ENCODE data around the gene CD27. TPM values are rescaled to one million over a fixed set of nuclear protein-coding genes. Genes with fewer than 3 reads are reported as not detected.
A peak's percentile ranks its signal among the peaks of the same experiment; 100 is the strongest.
"Not testable (repeated sequence)": the region's sequence is repeated elsewhere in the genome, so short reads cannot be mapped to it uniquely, and the experiment has no call there.

The CD27 gene
- total and polyA plus RNA-seq, 8 donors, result 1.2 to 3.2 (median 2.2) TPM

DNA sequence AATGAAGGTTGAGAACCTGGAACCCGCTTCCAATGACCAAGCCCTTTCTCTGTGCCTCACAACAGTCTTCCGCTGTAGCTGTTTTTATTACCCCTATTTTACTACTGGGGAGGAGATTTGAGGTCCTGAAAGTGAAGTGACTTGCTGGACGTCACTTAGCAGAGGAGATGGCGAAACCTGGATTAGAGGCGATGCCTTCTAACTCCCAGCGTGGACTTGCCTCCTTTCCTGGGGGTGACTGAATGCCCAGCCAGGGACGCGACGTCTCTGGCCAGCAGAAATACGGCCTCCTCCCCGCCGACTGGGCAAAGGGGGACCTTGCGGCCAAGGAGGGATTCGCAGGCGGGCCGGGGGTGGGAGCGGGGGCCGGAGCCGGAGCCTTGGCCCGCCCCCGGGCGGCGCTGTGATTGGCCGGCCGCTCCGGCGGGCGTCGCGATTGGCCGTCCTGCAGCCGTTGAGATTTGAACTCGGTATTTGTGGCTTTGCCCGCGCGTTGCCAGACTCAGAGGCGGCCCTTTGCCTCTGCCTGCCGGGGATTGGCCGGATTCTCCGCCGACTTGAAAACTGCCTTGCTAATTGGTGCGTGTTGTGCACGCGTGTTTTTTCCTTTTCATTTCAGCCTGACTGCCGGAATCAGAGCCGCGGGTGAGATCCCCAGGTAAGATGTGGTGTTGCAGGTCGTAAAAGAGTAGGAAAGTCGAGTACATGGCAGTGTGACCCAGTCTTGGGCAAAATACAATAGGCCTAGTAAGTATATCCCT is 48.9 kb downstream of the CD27 start, which contains the start of gene NCAPD2:
NCAPD2 (plus strand) TSS at position 606 of the 761 bp plus-strand sequence. CDS start 997 bp downstream, outside the sequence.
- no peaks in the 10 kb centered on the region for H3K27me3 ChIP-seq
- peaks cover 0 to 22% of the 10 kb centered on the region in 2 donors for H3K36me3 ChIP-seq
- peak; percentile 97 for ATAC-seq
- TF ChIP-seq, protein P1, sequence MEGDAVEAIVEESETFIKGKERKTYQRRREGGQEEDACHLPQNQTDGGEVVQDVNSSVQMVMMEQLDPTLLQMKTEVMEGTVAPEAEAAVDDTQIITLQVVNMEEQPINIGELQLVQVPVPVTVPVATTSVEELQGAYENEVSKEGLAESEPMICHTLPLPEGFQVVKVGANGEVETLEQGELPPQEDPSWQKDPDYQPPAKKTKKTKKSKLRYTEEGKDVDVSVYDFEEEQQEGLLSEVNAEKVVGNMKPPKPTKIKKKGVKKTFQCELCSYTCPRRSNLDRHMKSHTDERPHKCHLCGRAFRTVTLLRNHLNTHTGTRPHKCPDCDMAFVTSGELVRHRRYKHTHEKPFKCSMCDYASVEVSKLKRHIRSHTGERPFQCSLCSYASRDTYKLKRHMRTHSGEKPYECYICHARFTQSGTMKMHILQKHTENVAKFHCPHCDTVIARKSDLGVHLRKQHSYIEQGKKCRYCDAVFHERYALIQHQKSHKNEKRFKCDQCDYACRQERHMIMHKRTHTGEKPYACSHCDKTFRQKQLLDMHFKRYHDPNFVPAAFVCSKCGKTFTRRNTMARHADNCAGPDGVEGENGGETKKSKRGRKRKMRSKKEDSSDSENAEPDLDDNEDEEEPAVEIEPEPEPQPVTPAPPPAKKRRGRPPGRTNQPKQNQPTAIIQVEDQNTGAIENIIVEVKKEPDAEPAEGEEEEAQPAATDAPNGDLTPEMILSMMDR (IDR thresholded peaks at IDR 0.05), result peak in 1 of 2 donors; percentile 70
- peak within 1 kb of the TSS; percentile 95 for H3K27ac ChIP-seq
- intact Hi-C loops (cut with DNase I), result no loop called here
- peak; percentile 92 to 96 (median 96) for DNase-seq
- H3K4me1 ChIP-seq, result peaks cover 10 to 29% of the 10 kb centered on the region in 2 donors
- no peaks in the 10 kb centered on the region for H3K9me3 ChIP-seq
- H3K4me3 ChIP-seq, result peak within 1 kb of the TSS; percentile 61 to 68

DNA sequence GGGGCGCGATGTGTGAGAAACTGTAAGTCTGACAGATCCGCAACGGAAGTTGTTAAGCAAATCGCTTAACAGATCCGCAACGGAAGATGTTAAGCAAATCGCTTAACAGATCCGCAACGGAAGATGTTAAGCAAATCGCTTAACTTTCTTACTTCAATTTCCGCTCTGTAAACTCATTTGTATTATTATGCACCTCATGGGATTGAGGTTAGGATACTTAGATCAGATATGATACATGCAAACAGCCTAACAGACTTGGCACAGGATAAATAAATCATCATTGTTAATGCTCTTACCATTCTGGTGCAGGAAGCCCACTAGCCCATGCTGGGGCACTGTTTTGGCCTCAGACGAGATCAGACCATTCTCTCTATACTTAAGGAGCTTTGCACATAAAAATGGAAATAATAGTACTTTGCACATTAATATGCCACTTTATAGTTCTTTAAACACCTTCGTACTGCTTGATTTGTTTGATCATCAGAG is 49.5 kb downstream of the CD27 start:
- peak overlapping the region in 1 of 2 donors; percentile 95 for H3K27ac ChIP-seq
- ATAC-seq, result peak; percentile 3
- intact Hi-C loops (cut with DNase I), result no loop called here

DNA sequence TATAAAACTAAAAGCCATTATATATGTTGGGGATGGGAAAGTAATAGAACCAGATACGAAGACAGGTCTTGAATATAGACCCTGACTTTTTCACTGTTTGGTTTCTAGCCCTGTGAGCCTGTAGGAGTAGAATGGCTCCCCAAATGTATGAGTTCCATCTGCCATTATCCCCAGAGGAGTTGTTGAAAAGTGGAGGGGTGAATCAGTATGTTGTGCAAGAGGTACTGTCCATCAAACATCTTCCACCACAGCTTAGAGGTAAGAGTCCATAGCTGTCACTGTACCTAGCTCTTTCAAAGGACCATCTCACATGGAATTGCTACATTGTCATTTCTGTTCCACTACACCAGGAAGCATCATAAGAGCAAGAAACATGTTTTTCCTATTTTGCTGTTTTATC is 50.2 kb downstream of the CD27 start:
- Histone ChIP-seq H3K27ac (peak overlapping the region in 1 of 2 donors; percentile 95), H3K9me3 (no peaks in the 10 kb centered on the region), H3K4me1 (peaks cover 10 to 29% of the 10 kb centered on the region in 2 donors), H3K4me3 (peak overlapping the region in 1 of 2 donors; percentile 68), H3K36me3 (peaks cover 0 to 35% of the 10 kb centered on the region in 2 donors), H3K27me3 (no peaks in the 10 kb centered on the region)
- DNase-seq, result no peak
- no peak for ATAC-seq
- intact Hi-C loops (cut with DNase I), result no loop called here
- TF ChIP-seq, protein P1 (IDR thresholded peaks at IDR 0.05), result no peak

More for the DNA sequence above, 49.5 kb downstream of the CD27 start:
- Histone ChIP-seq H3K4me1 (peaks cover 10 to 29% of the 10 kb centered on the region in 2 donors), H3K36me3 (peaks cover 0 to 28% of the 10 kb centered on the region in 2 donors), H3K4me3 (peak overlapping the region; percentile 61 to 68), H3K9me3 (no peaks in the 10 kb centered on the region), H3K27me3 (no peaks in the 10 kb centered on the region)
- TF ChIP-seq, protein P1 (IDR thresholded peaks at IDR 0.05), result no peak
- peak in 1 of 4 donors; percentile 3 for DNase-seq

DNA sequence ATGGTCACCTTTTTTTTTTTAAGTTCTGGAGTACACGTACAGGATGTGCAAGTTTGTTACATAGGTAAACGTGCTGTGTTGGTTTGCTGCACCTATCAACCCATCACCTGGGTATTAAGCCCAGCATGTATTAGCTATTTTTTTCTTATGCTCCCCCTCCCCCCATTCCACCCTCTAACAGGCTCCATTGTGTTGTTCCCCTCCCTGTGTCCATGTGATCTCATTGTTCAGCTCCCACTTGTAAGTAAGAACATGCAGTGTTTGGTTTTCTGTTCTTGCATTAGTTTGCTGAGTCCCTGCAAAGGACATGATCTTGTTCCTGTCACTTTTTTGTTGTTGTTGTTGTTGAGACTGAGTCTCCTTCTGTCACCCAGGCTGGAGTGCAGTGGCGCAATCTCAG is 52.5 kb downstream of the CD27 start:
- intact Hi-C loops (cut with DNase I); H3K27ac ChIP-seq; H3K9me3 ChIP-seq; DNase-seq; H3K27me3 ChIP-seq; H3K4me3 ChIP-seq; ATAC-seq: not testable (repeated sequence)
- Histone ChIP-seq H3K36me3 (peaks cover 0 to 25% of the 10 kb centered on the region in 2 donors), H3K4me1 (peaks cover 10 to 24% of the 10 kb centered on the region in 2 donors)

DNA sequence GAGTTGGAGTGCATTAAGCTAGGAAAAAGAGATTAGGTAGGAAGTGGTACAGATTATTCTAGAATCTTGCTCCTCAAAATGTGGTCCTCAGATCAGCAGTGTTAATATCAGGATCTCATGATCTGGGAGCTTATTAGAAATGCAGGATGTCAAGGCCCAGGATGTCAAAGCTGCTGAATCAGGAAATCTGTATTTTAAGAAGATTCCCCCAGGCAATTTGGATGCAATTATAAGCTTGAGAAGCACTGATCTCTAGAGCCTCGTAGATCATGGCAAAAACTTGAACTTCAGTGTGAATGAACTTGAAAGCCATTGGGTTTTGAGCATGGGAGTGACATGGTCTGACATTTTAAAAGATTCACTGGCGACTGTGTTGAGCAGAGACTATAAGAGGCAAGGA is 55.7 kb downstream of the CD27 start:
- no peaks in the 10 kb centered on the region for H3K9me3 ChIP-seq
- H3K27ac ChIP-seq, result no peak overlapping the region
- intact Hi-C loops (cut with DNase I), result no loop called here
- no peak overlapping the region for H3K4me3 ChIP-seq
- no peak for ATAC-seq
- peaks cover 0 to 5% of the 10 kb centered on the region in 2 donors for H3K4me1 ChIP-seq
- TF ChIP-seq, protein P1 (IDR thresholded peaks at IDR 0.05), result no peak
- peaks cover 0 to 37% of the 10 kb centered on the region in 2 donors for H3K36me3 ChIP-seq
- H3K27me3 ChIP-seq, result no peaks in the 10 kb centered on the region
- DNase-seq, result no peak

Other genes with a start within 250 kb of the CD27 start
- gene CD9, start 244.6 kb upstream of the CD27 start, total RNA-seq, result 100 to 1,000 TPM; 416 to 512 TPM
- gene CD9, start 244.6 kb upstream of the CD27 start, polyA plus RNA-seq (ENCODE audit: insufficient read length in 6 of 6), result 100 to 1,000 TPM; 100 to 144 (median 120) TPM
- gene PLEKHG6, start 134.3 kb upstream of the CD27 start, total RNA-seq, result 1 to 10 TPM; 2.0 to 4.2 TPM
- 1 to 10 TPM; 2.7 to 4.1 (median 3.5) TPM for gene PLEKHG6, start 134.3 kb upstream of the CD27 start, polyA plus RNA-seq (ENCODE audit: insufficient read length in 6 of 6)
- 100 to 1,000 TPM; 155 to 211 TPM for gene TNFRSF1A, start 102.9 kb upstream of the CD27 start, total RNA-seq
- 100 to 1,000 TPM; 110 to 139 (median 125) TPM for gene TNFRSF1A, start 102.9 kb upstream of the CD27 start, polyA plus RNA-seq (ENCODE audit: insufficient read length in 6 of 6)
- 100 to 1,000 TPM; 196 to 212 TPM for gene SCNN1A, start 69.4 kb upstream of the CD27 start, total RNA-seq
- 1 to 10 TPM; 2.3 to 4.1 (median 3.2) TPM for gene SCNN1A, start 69.4 kb upstream of the CD27 start, polyA plus RNA-seq (ENCODE audit: insufficient read length in 6 of 6)
- gene LTBR, start 60.8 kb upstream of the CD27 start, total RNA-seq, result 100 to 1,000 TPM; 149 to 153 TPM
- 100 to 1,000 TPM in 1 of 6 donors, 10 to 100 TPM in 5; 66.6 to 105 (median 77.5) TPM for gene LTBR, start 60.8 kb upstream of the CD27 start, polyA plus RNA-seq (ENCODE audit: insufficient read length in 6 of 6)
- gene TAPBPL, start 7.1 kb downstream of the CD27 start, total RNA-seq, result 10 to 100 TPM; 18.2 to 33.8 TPM
- 10 to 100 TPM; 18.0 to 26.1 (median 19.0) TPM for gene TAPBPL, start 7.1 kb downstream of the CD27 start, polyA plus RNA-seq (ENCODE audit: insufficient read length in 6 of 6)
- gene VAMP1, start 25.7 kb downstream of the CD27 start, total RNA-seq, result 1 to 10 TPM; 6.3 to 9.4 TPM
- 10 to 100 TPM; 16.2 to 21.6 (median 18.5) TPM for gene VAMP1, start 25.7 kb downstream of the CD27 start, polyA plus RNA-seq (ENCODE audit: insufficient read length in 6 of 6)
- 100 to 1,000 TPM; 135 to 141 TPM for gene MRPL51, start 48.3 kb downstream of the CD27 start, total RNA-seq
- 100 to 1,000 TPM; 129 to 170 (median 142) TPM for gene MRPL51, start 48.3 kb downstream of the CD27 start, polyA plus RNA-seq (ENCODE audit: insufficient read length in 6 of 6)
- 10 to 100 TPM; 23.1 to 29.4 TPM for gene NCAPD2, start 49.1 kb downstream of the CD27 start, total RNA-seq
- gene NCAPD2, start 49.1 kb downstream of the CD27 start, polyA plus RNA-seq (ENCODE audit: insufficient read length in 6 of 6), result 10 to 100 TPM; 55.7 to 95.4 (median 58.5) TPM
- 1,000 to 10,000 TPM; 1,126 to 2,070 TPM for gene GAPDH, start 89.6 kb downstream of the CD27 start, total RNA-seq
- 1,000 to 10,000 TPM; 1,473 to 1,774 (median 1,660) TPM for gene GAPDH, start 89.6 kb downstream of the CD27 start, polyA plus RNA-seq (ENCODE audit: insufficient read length in 6 of 6)
- 10 to 100 TPM; 15.2 to 27.9 TPM for gene IFFO1, start 111.1 kb downstream of the CD27 start, total RNA-seq
- 10 to 100 TPM; 14.5 to 24.7 (median 18.6) TPM for gene IFFO1, start 111.1 kb downstream of the CD27 start, polyA plus RNA-seq (ENCODE audit: insufficient read length in 6 of 6)
- gene NOP2, start 123.3 kb downstream of the CD27 start, total RNA-seq, result 10 to 100 TPM; 23.4 to 48.1 TPM
- gene NOP2, start 123.3 kb downstream of the CD27 start, polyA plus RNA-seq (ENCODE audit: insufficient read length in 6 of 6), result 10 to 100 TPM; 20.6 to 39.2 (median 27.2) TPM
- gene CHD4, start 162.4 kb downstream of the CD27 start, total RNA-seq, result 100 to 1,000 TPM; 159 to 171 TPM
- gene CHD4, start 162.4 kb downstream of the CD27 start, polyA plus RNA-seq (ENCODE audit: insufficient read length in 6 of 6), result 100 to 1,000 TPM; 200 to 252 (median 234) TPM
- gene LPAR5, start 191.0 kb downstream of the CD27 start, total RNA-seq, result 1 to 10 TPM; 1.5 to 2.0 TPM
- gene LPAR5, start 191.0 kb downstream of the CD27 start, polyA plus RNA-seq (ENCODE audit: insufficient read length in 6 of 6), result 1 to 10 TPM; 1.1 to 1.8 (median 1.4) TPM
- gene ACRBP, start 202.5 kb downstream of the CD27 start, total RNA-seq, result 1 to 10 TPM; 4.9 to 6.3 TPM
- gene ACRBP, start 202.5 kb downstream of the CD27 start, polyA plus RNA-seq (ENCODE audit: insufficient read length in 6 of 6), result 1 to 10 TPM; 5.4 to 8.2 (median 6.4) TPM
- gene ING4, start 218.2 kb downstream of the CD27 start, total RNA-seq, result 10 to 100 TPM; 23.1 to 38.0 TPM
- gene ING4, start 218.2 kb downstream of the CD27 start, polyA plus RNA-seq (ENCODE audit: insufficient read length in 6 of 6), result 100 to 1,000 TPM in 4 of 6 donors, 10 to 100 TPM in 2; 88.3 to 113 (median 101) TPM
- 10 to 100 TPM; 39.3 to 55.0 TPM for gene ZNF384, start 244.4 kb downstream of the CD27 start, total RNA-seq
- gene ZNF384, start 244.4 kb downstream of the CD27 start, polyA plus RNA-seq (ENCODE audit: insufficient read length in 6 of 6), result 10 to 100 TPM; 86.7 to 97.9 (median 90.2) TPM

Measured in left lung (tissue), 10 donors.